GM19467 (cell line): ENCODE results near the gene APOL2.

ENCODE experiments used
- ATAC-seq: cut with Tn5 transposase; IDR thresholded peaks from one replicate; pipeline ENCODE4 v1.9.1; 2021; ENCODE audit warnings: mild to moderate bottlenecking, moderate library complexity; ENCODE audit not compliant: unreplicated experiment

The APOL2 gene

DNA sequence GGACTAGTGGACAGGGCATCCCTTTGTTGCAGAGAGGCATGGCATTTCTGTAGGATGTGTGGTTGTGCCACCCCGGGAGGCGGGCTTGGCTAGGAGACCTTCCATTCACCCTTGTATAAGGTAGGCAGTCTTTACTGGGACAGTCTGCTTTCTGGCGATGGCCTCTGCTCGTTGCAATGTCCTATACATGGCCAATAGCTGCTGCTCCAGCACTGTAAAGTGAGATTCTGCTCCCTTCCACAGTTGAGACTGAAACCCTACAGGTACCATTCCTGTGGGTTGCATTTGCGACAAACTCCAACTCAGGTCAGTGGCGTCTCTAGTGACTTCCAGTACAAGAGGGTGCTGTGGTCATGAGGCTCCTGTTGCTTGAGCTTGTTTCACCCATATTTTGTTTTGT lies 58.4 kb downstream of the APOL2 start:
- ATAC-seq: no peak

DNA sequence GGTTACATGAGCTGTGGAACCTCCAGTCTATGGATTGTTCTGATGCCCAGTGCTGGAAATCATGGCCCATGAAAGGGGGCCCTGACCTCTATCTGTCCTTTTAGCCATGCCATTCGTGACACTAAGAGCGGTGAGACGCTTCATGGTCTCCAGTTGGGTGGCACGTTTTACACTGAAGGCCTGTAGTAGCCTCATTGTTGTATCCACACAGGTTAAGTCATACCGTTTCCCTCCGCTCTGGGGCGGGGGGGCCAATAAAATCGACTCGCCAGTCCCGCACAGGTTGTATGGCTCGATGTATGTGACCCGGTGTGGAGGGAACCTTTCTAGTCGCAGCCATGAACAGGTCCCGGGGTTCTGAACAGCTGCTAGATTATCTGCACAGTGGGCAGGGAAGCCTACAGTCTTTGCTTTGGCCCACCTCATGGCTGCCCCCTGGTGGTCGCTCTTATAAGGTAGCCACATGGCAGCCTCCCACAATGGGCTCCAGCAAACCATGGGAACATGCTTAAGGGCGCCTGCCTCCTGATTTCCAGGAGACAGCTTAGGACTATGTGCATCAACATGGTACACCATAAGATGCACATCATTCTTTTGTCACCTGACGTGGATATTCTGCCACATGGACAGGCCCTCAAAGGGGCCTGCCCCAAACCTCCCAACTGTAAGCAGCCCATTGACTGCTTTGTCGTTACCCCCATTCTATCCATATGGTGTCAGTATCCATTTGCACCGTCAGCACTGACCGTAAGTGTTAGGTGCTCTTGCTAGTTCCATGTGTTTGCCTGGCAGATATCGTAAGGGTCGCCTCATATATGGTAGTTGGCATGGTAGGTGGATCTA lies 59.1 kb downstream of the APOL2 start:
- ATAC-seq: no peak

DNA sequence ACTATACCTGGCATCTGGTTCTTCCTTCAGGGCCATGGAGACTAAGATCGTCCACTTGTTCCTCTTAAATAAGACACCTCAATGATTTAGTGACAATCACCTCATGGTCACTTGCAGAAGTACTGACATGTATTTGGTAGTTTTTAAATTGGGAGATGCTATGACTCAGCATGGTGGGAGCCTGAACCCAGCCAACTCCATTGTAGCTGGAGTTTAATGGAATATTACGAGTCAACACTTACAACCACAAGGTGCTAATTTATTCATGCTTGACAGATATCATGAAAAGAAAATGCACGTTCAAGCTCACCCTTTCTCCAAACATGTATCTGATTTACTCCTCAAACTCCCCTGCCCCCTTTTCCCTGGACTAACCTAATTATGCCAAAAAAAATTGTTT lies 62.2 kb downstream of the APOL2 start:
- ATAC-seq: no peak
